A549 treated with CORT108297 at 1 μM for 4 hours (cell line): Measurements from ENCODE around the gene SH3GLB2. TPM values are rescaled to one million over a fixed set of nuclear protein-coding genes. Genes with fewer than 3 reads are reported as not detected.

ENCODE experiments used
- total RNA-seq: library from RNA; stranded (reverse); fragments of 200-300 nt; extraction: Qiagen RNA extraction; gene quantifications from 5 replicates; pipeline ENCODE4 v1.2.3, GENCODE V29; 2022

Gene SH3GLB2
- 32.3 to 55.6 TPM (median 52.4 TPM) in 5 replicates for total RNA-seq

DNA sequence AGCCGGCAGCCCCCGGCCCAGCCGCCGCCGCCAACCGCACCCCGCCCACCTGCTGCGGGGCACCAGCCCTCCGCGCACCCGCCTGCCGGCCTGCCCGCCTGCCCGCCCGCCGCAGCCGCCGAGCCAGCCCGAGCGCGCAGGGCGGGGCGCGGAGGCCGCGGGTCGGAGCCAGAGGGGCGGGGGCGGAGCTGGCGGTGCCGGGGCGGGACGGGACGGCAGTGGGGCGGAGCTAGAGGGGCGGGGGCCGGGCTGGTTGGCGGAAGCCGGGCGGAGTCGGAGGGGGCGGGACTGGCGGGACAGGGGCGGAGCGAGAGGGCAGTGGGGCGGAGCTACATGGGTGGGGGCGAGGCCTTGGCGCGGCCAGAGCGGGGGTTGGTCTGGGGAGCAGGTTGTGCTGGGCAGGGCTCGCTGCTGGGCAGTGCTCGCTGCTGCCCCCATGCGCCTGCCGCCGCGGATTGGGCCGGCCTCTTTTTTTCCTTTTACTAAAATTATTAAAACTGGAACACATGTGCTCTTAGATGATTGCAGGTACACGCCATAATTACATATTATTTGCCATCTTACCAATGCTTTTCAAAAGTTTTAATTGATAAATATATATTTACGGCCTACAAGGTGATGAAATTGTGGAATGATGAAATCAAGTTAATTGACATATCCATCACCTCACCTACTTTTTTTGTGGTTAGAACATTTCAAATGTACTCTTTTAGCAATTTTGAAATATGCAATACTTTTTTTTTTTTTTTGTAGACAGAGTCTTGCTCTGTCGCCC, at the start of gene SH3GLB2:
Gene SH3GLB2, minus strand, starts transcription at position 140 of the 775 bp plus-strand sequence. CDS start 177 bp downstream, outside the sequence.

DNA sequence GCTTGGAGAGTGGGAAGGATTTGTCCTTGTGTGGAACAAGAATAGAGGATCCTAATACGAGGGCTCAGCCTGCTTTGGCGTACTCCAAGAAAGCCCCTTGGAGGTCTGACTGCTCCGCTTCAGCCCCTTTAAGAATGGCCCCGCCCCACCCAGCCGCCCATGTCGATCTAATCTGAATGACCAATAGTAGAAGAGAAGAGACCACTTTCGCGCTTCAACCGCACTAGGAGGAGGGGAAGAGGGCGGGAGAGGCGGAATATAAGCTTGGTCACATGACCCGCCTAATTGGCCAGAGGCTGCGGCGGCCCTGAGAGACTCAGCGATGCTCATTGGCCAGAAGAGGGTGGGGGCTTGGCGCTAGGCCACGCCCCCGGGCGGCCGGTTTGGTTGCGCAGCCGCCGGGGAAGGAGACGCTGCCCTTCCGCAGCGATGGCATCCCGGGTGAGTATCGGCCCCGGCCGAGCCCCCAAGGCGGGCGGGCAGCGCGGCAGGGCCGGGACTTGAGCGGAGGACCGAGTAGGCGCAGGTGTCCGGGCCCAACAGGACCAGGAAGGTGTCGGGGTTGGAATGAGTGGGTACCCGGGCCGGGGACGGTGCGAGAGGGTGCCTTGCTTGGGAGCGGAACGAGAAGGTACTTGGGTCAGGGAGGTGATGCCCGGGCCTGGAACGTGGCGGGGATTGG, 8.3 kb upstream of the SH3GLB2 start, which contains the start of gene MIGA2:
Gene MIGA2, plus strand, starts transcription at position 386 of the 682 bp plus-strand sequence. CDS start 3,969 bp downstream, outside the sequence.

Other genes starting within 250 kb of the SH3GLB2 start
- gene TBC1D13, start 241.1 kb downstream of the SH3GLB2 start, total RNA-seq = 20.5 to 24.0 TPM (median 21.2 TPM) in 5 replicates
- 15.4 to 33.8 TPM (median 31.7 TPM) in 5 replicates for gene ENDOG, start 209.8 kb downstream of the SH3GLB2 start, total RNA-seq
- 22.9 to 50.2 TPM (median 44.3 TPM) in 5 replicates for gene SPOUT1, start 198.5 kb downstream of the SH3GLB2 start, total RNA-seq
- gene KYAT1, start 146.4 kb downstream of the SH3GLB2 start, total RNA-seq = 8.4 to 10.0 TPM (median 9.5 TPM) in 5 replicates
- gene LRRC8A, start 146.2 kb downstream of the SH3GLB2 start, total RNA-seq = 41.0 to 52.8 TPM (median 50.0 TPM) in 5 replicates
- not detected in 5 replicates for gene PHYHD1, start 107.3 kb downstream of the SH3GLB2 start, total RNA-seq
- gene DOLK, start 80.7 kb downstream of the SH3GLB2 start, total RNA-seq = 28.8 to 39.6 TPM (median 36.4 TPM) in 5 replicates
- gene NUP188, start 80.6 kb downstream of the SH3GLB2 start, total RNA-seq = 36.0 to 42.7 TPM (median 40.0 TPM) in 5 replicates
- 11.9 to 16.3 TPM (median 15.4 TPM) in 5 replicates for gene MIGA2, start 8.3 kb upstream of the SH3GLB2 start, total RNA-seq
- gene DOLPP1, start 52.8 kb upstream of the SH3GLB2 start, total RNA-seq = 18.9 to 21.0 TPM (median 19.4 TPM) in 5 replicates
- gene CRAT, start 82.5 kb upstream of the SH3GLB2 start, total RNA-seq = 22.9 to 31.8 TPM (median 30.8 TPM) in 5 replicates
- 120 to 137 TPM (median 132 TPM) in 5 replicates for gene PTPA, start 83.1 kb upstream of the SH3GLB2 start, total RNA-seq
- gene IER5L, start 149.9 kb upstream of the SH3GLB2 start, total RNA-seq = 33.2 to 68.8 TPM (median 66.8 TPM) in 5 replicates